Subcutaneous adipose tissue (tissue), 4 donors: ENCODE data around the gene REX1BD. TPM values are rescaled to one million over a fixed set of nuclear protein-coding genes. Genes with fewer than 3 reads are reported as not detected.

ENCODE experiments used
- total RNA-seq, 4 donors: library from RNA; depleted of rRNA; stranded (reverse); fragments of >200 nt; gene quantifications; one replicate each; pipeline ENCODE4 v1.1.0, GENCODE V29; 2016
- TF ChIP-seq, protein P1 (sequence below): fragments of 450-650 bp; IDR thresholded peaks from one replicate; pipeline ENCODE4 v1.5.1; 2016; ENCODE audit warnings: low read depth, mild to moderate bottlenecking, control low read depth, antibody characterized with exemption, moderate library complexity

The REX1BD gene
- total RNA-seq, 4 donors from 2014 or later = 49.1 to 128 (median 99.7) TPM

DNA sequence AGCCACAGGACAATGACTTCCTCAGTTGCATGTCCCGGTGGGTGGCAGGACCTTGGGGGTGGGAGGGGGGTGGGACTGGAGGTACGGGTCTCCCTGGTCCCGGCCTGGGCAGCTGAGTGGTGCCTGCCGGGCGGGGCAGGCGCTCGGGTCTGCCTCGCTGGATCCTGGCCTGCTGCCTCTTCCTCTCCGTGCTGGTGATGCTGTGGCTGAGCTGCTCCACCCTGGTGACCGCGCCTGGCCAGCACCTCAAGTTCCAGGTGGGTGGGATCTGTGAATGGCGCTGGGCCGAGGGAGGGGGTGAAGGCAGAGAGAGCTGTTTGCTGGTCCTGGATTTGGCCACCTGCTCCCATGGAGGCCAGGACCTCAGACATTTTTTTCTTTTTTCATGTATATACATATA is 29.6 kb downstream of the REX1BD start:
- TF ChIP-seq, protein P1, sequence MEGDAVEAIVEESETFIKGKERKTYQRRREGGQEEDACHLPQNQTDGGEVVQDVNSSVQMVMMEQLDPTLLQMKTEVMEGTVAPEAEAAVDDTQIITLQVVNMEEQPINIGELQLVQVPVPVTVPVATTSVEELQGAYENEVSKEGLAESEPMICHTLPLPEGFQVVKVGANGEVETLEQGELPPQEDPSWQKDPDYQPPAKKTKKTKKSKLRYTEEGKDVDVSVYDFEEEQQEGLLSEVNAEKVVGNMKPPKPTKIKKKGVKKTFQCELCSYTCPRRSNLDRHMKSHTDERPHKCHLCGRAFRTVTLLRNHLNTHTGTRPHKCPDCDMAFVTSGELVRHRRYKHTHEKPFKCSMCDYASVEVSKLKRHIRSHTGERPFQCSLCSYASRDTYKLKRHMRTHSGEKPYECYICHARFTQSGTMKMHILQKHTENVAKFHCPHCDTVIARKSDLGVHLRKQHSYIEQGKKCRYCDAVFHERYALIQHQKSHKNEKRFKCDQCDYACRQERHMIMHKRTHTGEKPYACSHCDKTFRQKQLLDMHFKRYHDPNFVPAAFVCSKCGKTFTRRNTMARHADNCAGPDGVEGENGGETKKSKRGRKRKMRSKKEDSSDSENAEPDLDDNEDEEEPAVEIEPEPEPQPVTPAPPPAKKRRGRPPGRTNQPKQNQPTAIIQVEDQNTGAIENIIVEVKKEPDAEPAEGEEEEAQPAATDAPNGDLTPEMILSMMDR = no peak

DNA sequence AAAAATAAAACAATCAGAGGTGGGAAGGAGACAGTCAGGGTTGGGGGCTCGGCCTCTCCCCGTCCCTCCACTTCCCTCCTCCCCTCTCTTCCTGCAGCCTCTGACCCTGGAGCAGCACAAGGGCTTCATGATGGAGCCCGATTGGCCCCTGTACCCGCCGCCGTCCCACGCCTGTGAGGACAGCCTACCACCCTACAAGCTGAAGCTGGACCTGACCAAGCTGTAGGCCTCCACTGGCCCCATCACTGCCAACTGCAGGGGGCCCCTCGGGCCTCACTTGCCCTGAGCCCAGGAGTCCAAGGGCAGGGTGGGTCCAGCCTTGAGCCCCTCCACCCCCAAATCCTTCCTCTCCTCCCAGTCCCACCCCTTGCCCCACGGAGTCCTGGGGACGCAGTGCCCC is 31.7 kb downstream of the REX1BD start:
- TF ChIP-seq, protein P1 = no peak

DNA sequence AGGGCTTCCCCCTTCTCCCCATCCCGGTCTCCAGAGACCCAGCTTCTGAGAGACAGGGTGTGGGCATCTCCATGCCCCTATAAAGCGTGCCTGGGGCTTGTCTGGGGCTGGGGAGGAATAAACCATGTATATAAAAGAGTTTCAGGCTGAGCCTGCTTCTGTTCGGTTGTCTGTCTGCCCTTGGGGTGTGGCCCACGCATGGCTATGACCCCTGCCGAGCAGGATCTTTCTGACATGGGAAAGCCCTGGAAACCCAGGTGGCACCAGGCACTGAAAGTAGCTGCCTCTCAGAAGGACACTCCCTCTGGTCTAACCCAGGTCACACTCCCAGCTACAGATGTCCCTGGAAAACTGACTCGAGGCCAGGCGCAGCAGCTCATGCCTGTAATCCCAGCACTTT is 32.3 kb downstream of the REX1BD start:
- TF ChIP-seq, protein P1 = no peak

DNA sequence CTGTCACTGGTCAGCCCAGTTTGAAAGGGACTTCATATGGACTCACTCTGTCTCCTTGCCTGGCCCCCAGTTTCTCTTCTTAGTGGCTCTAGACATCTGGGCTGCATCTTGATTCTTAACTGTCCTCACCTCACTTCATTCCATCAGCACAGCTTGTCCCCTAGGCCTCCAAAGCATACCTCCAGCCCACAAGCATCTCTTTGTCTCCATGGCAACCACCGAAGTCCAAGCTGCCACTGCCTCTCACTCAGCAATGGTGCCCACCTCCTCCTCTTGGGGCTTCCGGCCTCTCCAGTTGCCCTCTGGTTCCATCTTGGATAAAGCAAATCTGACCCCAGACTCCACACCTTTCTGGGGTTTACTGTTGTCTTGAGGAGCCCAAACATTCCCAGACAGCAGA is 38.3 kb downstream of the REX1BD start:
- TF ChIP-seq, protein P1 = no peak

DNA sequence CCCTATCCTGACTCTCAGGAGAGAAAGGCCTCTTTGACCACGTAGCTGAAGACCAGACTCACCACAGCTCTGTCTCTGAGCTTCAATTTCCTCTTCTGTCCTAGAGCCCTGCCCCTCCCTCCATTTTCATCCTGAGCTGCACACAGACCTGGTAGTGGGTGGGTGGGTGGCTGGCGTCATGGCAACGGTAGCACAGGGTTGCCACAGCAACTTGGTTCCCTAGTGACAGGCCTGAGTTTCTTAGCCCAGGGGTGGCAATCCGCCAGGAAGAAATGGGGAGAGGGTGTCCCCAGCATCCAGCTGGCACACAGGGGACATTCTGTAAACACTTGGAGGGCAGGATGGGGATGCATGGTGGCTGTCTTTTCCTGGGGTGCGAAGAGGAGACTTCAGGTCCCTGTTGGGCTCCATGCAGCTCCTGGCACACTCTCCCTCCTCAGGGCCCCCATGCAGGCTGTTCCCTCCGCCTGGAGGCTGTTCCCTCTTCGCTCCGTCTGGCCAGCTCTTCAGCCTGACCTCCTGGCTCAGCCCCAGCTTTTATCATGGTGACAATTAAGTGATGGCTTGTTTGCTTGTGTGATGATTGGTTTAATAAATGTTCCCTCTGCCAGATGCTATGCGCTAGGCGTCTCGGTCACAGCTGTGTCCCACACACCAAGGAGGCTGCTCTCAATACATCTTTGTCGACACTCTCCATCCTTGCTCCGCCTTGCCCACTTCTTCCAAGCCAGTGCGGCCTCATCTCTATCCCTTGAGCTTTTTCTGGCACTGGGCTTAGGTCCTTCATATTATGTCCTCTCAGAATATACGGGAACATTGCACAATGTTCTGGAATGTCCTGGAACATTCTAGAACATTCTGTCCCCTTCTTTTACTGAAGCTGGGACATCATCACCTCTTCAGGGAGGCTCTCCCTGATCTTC is 40.8 kb downstream of the REX1BD start:
- TF ChIP-seq, protein P1 = no peak

DNA sequence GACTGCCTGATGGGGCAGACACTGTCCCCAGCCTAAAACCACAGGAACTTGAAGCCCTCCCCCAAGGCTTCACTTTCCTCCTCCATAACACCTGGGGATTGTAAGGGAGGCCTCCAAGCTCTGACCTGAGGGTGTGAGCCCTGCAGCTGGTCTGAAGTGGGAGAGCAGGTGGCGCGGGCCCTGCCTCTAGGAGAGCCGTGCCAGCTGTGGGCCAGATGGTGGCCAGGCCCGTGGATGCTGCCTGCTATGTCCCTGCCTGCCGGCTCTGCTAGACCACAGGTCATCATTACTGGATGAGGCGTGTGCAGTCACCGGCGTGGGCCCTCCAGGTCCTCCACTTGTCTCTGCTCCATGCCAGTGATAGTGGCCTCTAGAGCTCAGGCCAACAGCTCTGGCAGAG is 44.7 kb downstream of the REX1BD start:
- TF ChIP-seq, protein P1 = no peak

DNA sequence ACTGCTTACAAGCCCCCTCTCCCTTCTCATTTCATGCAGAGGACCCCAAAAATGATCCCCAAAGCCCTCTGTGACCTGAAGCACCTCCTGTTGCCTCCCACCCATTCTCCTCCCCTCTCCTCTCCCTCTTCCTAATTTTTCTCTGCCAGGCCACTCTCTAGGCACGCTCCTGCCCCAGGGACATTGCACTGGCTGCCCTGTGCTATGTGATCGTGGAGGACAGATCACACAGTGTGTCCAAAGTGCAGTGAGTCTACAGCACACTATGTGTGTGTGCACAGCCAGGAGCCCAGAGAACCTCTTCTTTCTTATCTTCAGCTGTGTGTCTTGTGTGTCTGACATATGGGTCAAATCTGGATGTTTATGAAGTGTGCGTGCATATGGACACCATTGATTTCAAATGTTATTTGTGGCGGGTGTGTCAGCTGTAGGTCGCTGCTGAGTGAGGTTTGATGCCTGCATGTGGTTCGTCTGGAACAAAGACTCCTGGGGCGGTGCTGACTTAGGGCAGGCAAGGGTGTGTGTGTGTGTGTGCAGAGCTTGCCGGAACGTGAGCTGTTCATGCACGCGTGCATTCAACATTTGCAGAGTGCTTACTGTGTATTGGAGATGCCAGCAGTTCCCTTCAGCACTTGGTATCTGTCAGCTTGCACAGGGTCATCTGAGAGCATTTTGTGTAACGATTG is 46.2 kb downstream of the REX1BD start:
- TF ChIP-seq, protein P1 = no peak
